Stimulated activated CD4-positive, alpha-beta T cell treated with anti-CD3 and anti-CD28 coated beads, Interleukin-4, amount 100 ng/mL, for 24 hours (primary cell): ENCODE measurements around the gene TBC1D2B.
"Not testable (repeated sequence)": the region's sequence is repeated elsewhere in the genome, so short reads cannot be mapped to it uniquely, and the experiment has no call there.

Experiments used
- DNase-seq: peaks from one replicate; pipeline ENCODE4 v3.0.0-alpha.2; 2020

TBC1D2B gene

GRCh38 chr15:77971875-77972274 is 105.6 kb downstream of the TBC1D2B start:
- DNase-seq: not testable (repeated sequence)

GRCh38 chr15:77970813-77971360 is 106.6 kb downstream of the TBC1D2B start:
- not testable (repeated sequence) for DNase-seq

GRCh38 chr15:77969055-77969454 is 108.5 kb downstream of the TBC1D2B start:
- no peak for DNase-seq

- no peak for DNase-seq
Observed at GRCh38 chr15:77967798-77968197, 109.7 kb downstream of the TBC1D2B start.

GRCh38 chr15:77967235-77967615 is 110.3 kb downstream of the TBC1D2B start:
- DNase-seq: not testable (repeated sequence)

GRCh38 chr15:77966540-77967234 is 110.8 kb downstream of the TBC1D2B start:
- DNase-seq: peak; percentile 65

- no peak for DNase-seq
Observed at GRCh38 chr15:77964193-77964592, 113.3 kb downstream of the TBC1D2B start.

- peak; percentile 80 for DNase-seq
Observed at GRCh38 chr15:77959432-77959879, 118.1 kb downstream of the TBC1D2B start.

GRCh38 chr15:77958716-77959431 is 118.6 kb downstream of the TBC1D2B start:
- DNase-seq: not testable (repeated sequence)

- not testable (repeated sequence) for DNase-seq
Observed at GRCh38 chr15:77958021-77958420, 119.5 kb downstream of the TBC1D2B start.

- peak; percentile 42 for DNase-seq
Observed at GRCh38 chr15:77953926-77954325, 123.6 kb downstream of the TBC1D2B start.

- DNase-seq: not testable (repeated sequence)
Observed at GRCh38 chr15:77952928-77953446, 124.5 kb downstream of the TBC1D2B start.

GRCh38 chr15:77951105-77951786 is 126.3 kb downstream of the TBC1D2B start:
- not testable (repeated sequence) for DNase-seq

GRCh38 chr15:77950470-77950869 is 127.0 kb downstream of the TBC1D2B start:
- DNase-seq: not testable (repeated sequence)

GRCh38 chr15:77945566-77945965 is 131.9 kb downstream of the TBC1D2B start:
- no peak for DNase-seq
